Neuron (in vitro differentiated cells): ENCODE measurements around the gene TDRD7.
"Not testable (repeated sequence)": the region's sequence is repeated elsewhere in the genome, so short reads cannot be mapped to it uniquely, and the experiment has no call there.

Source experiments
- H2AFZ ChIP-seq: one replicate; pipeline ENCODE4 v1.6.1; 2013; ENCODE audit warnings: low read depth, mild to moderate bottlenecking, inconsistent platforms, low read length, moderate library complexity
- H3K27me3 ChIP-seq: one replicate; pipeline ENCODE4 v1.6.1; 2013; ENCODE audit warnings: low read length; ENCODE audit not compliant: insufficient read depth
- H3K36me3 ChIP-seq: one replicate; pipeline ENCODE4 v1.6.1; 2013; ENCODE audit warnings: low read length; ENCODE audit not compliant: insufficient read depth
- H3K4me1 ChIP-seq: one replicate; pipeline ENCODE4 v1.6.1; 2013; ENCODE audit warnings: low read length; ENCODE audit not compliant: insufficient read depth
- H3K4me3 ChIP-seq: 2 replicates; pipeline ENCODE4 v1.5.1; 2013; ENCODE audit warnings: mild to moderate bottlenecking, low read length, moderate library complexity
- H3K9me3 ChIP-seq: one replicate; pipeline ENCODE4 v1.6.1; 2013; ENCODE audit warnings: low read length

TDRD7 gene

GRCh38 chr9:97447001-97447400 lies 35.1 kb downstream of the TDRD7 start:
- Histone ChIP-seq H3K9me3 (no peaks in the 10 kb centered on the region), H3K4me3 (no peak overlapping the region), H3K27me3 (peaks cover 4% of the 10 kb centered on the region), H3K36me3 (no peaks in the 10 kb centered on the region), H3K4me1 (no peaks in the 10 kb centered on the region), H2AFZ (no peak overlapping the region)

- not testable (repeated sequence) for H3K4me1 ChIP-seq, H3K36me3 ChIP-seq, H3K4me3 ChIP-seq, H2AFZ ChIP-seq, H3K9me3 ChIP-seq, H3K27me3 ChIP-seq
These were observed 41.7 kb downstream of the TDRD7 start for GRCh38 chr9:97453573-97453972.

DNA sequence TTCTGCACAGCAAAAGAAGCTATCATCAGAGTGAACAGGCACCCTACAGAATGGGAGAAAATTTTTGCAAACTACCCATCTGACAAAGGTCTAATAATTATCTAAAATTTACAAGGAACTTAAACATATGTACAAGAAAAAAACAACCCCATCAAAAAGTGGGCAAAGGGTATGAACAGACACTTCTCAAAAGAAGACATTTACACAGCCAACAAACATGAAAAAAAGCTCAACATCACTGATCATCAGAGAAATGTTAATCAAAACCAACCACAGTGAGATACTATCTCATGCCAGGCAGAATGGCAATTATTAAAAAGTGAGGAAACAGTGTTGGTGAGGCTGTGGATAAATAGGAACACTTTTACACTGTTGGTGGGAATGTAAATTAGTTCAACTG lies 44.9 kb downstream of the TDRD7 start:
- not testable (repeated sequence) for H3K4me3 ChIP-seq, H3K36me3 ChIP-seq

DNA sequence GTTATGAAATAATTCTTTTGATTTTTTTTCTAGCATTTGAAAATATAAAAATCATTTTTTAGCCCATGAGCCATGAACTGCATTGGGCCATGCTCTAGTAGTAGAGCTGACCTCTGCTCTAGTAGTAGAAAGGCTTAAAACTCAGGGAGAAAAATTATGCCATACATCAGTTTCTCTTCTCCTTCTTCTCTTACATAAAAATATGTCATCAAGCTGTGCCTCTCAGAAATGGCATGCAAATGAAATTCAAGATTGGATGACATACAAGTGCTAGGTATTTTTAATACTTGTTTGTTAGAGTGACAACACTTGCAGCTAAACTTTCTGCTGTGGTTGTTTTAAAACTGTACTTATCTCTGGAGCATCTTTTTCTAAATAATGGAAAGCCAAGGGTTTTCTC lies 47.4 kb downstream of the TDRD7 start:
- H3K36me3 ChIP-seq = no peaks in the 10 kb centered on the region
- no peaks in the 10 kb centered on the region for H3K4me1 ChIP-seq
- no peak overlapping the region for H3K4me3 ChIP-seq
- H3K27me3 ChIP-seq = peaks cover 7% of the 10 kb centered on the region
- H3K9me3 ChIP-seq = no peaks in the 10 kb centered on the region
- H2AFZ ChIP-seq = no peak overlapping the region

More for the DNA sequence above, 44.9 kb downstream of the TDRD7 start:
- H2AFZ ChIP-seq, H3K4me1 ChIP-seq, H3K27me3 ChIP-seq, H3K9me3 ChIP-seq: not testable (repeated sequence)

DNA sequence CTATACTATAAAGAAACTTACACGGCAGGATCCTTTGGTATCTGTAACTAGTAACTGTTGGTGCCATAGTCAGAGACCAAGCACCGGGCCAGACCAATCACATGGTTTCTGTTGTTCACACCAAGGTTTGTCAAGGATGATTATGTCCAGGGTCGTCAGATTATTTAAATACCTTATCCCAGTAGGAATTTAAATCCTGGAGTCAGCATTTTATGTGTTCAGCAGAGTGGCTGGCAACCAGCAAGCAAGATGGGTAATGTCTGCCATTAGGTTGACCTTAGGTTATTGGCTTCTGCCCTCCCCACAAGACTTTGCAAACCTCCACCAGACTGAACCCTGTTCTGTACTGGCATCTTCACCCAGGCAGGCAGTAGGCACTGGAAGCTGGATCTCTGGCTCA lies 50.3 kb downstream of the TDRD7 start:
- Histone ChIP-seq H3K4me3 (no peak overlapping the region), H3K27me3 (peaks cover 7% of the 10 kb centered on the region), H3K9me3 (no peaks in the 10 kb centered on the region), H3K4me1 (no peaks in the 10 kb centered on the region), H3K36me3 (no peaks in the 10 kb centered on the region), H2AFZ (no peak overlapping the region)

- no peaks in the 10 kb centered on the region for H3K4me1 ChIP-seq
- H3K36me3 ChIP-seq = no peaks in the 10 kb centered on the region
- H3K9me3 ChIP-seq = no peaks in the 10 kb centered on the region
- H3K27me3 ChIP-seq = peaks cover 7% of the 10 kb centered on the region
- no peak overlapping the region for H3K4me3 ChIP-seq
- H2AFZ ChIP-seq = no peak overlapping the region
These were observed 51.0 kb downstream of the TDRD7 start for GRCh38 chr9:97462914-97463313.

DNA sequence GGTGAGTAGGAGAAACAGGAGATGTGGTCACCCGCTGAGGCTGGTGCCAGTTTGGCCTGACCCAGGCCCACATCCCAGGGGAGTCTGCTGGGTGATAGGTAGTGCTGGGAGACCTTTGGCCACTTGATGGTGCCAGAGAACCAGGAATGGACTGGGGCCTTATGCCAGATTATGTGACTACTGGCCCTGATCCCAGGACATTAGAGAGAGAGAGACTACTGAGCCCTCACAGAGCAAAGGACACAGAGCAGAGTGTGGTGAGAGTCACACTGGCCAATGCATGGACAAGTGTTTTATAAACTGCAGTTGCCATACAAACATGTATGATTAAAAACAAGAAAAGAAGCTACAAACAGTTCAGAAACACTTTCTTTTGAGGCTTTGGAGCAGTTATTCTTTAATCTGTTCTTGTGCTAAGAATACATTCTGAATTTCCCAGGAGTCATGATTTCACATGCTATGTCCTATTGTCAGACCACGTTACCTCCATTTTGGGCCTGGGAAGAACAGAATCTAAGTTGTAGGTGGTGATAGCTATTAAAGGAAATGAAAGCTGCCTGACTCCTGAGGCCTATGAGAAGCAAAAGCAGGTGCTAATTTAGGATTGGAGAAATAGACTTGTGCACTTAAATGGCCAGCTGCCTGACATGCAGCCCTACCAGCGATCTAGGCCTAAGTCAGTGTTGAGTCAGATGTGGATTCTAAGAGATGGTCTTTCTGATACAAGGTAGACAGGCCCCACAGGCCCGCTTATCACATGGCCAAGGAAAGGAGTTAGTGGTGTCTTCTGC lies 57.0 kb downstream of the TDRD7 start:
- peaks cover 7% of the 10 kb centered on the region for H3K27me3 ChIP-seq

DNA sequence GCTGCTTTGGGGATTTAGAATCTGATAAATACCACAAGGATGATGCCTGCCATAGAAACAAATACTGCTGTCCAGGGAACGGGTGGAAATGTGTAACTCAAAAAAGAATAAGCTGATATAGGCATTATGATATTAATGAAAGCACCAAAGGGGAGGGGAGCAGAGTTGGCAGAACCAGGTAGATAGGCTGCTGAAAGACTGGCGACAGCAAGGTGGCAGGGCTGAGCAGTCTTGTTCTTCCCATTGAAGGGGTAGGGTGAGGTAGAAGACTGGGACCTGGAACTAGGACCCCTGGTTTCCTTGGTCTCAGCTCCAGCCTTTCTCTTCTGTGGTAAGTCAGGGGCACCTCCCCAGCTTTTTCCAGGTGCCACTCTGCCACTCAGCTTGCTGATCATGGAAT lies 58.2 kb downstream of the TDRD7 start:
- no peak overlapping the region for H3K4me3 ChIP-seq
- H2AFZ ChIP-seq = no peak overlapping the region
- H3K9me3 ChIP-seq = no peaks in the 10 kb centered on the region
- peaks cover 12% of the 10 kb centered on the region for H3K27me3 ChIP-seq
- H3K36me3 ChIP-seq = no peaks in the 10 kb centered on the region
- no peaks in the 10 kb centered on the region for H3K4me1 ChIP-seq

More for the DNA sequence above, 57.0 kb downstream of the TDRD7 start:
- no peaks in the 10 kb centered on the region for H3K4me1 ChIP-seq
- no peaks in the 10 kb centered on the region for H3K9me3 ChIP-seq
- H3K4me3 ChIP-seq = no peak overlapping the region
- H2AFZ ChIP-seq = no peak overlapping the region
- no peaks in the 10 kb centered on the region for H3K36me3 ChIP-seq

DNA sequence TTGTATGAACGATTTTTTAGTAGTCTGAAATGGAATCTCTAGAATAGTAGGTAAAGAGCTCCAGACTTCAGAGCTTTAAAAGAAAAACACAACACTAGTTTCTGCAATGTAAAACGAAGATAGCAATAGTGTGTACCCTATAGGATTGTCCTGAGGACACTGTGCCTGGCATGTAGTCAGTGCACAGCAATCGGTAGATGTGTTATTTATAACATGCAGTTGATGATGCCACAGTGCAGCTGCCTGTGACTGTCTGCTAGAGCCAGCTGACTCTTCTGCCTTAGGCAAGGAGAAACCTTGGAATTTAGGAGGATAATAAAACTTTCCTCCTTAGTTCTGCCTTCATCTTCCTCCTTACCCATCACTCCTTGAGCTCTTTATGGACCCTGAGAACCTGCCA lies 61.8 kb downstream of the TDRD7 start:
- peaks cover 12% of the 10 kb centered on the region for H3K27me3 ChIP-seq
- H2AFZ ChIP-seq = no peak overlapping the region
- H3K36me3 ChIP-seq = no peaks in the 10 kb centered on the region
- H3K9me3 ChIP-seq = no peaks in the 10 kb centered on the region
- H3K4me3 ChIP-seq = no peak overlapping the region
- no peaks in the 10 kb centered on the region for H3K4me1 ChIP-seq

GRCh38 chr9:97474372-97474925 lies 62.6 kb downstream of the TDRD7 start:
- Histone ChIP-seq H3K27me3 (peaks cover 12% of the 10 kb centered on the region), H2AFZ (no peak overlapping the region), H3K9me3 (no peaks in the 10 kb centered on the region), H3K36me3 (no peaks in the 10 kb centered on the region), H3K4me1 (no peaks in the 10 kb centered on the region), H3K4me3 (no peak overlapping the region)

DNA sequence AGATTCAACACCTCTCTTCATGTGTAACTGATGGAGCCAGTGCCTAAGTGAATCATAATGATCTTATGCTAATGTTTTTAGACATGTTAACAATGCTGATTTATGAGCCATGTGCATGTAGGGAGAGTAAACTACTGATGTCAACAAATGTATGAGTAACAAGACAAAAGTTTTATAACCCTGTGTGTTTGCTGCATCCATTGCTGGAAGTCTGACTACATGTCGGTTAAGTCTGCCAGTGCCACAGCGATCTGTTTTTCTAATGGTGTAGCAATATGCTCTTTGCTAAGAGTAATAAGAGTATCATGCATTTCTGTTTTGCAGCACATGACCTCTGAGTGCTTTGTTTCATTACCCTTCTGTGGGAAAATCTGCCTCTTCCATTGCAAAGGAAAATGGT lies 63.2 kb downstream of the TDRD7 start:
- Histone ChIP-seq H3K4me3 (no peak overlapping the region), H2AFZ (no peak overlapping the region), H3K4me1 (no peaks in the 10 kb centered on the region), H3K9me3 (no peaks in the 10 kb centered on the region), H3K27me3 (peaks cover 15% of the 10 kb centered on the region), H3K36me3 (no peaks in the 10 kb centered on the region)

- Histone ChIP-seq H3K9me3 (peaks cover 2% of the 10 kb centered on the region), H2AFZ (no peak overlapping the region), H3K4me3 (no peak overlapping the region), H3K4me1 (no peaks in the 10 kb centered on the region), H3K27me3 (peaks cover 11% of the 10 kb centered on the region), H3K36me3 (no peaks in the 10 kb centered on the region)
These were observed 66.5 kb downstream of the TDRD7 start for GRCh38 chr9:97478301-97478981.

- Histone ChIP-seq H2AFZ (no peak overlapping the region), H3K9me3 (peaks cover 2% of the 10 kb centered on the region), H3K4me1 (no peaks in the 10 kb centered on the region), H3K27me3 (peaks cover 5% of the 10 kb centered on the region), H3K4me3 (no peak overlapping the region), H3K36me3 (no peaks in the 10 kb centered on the region)
These were observed 67.7 kb downstream of the TDRD7 start for GRCh38 chr9:97479496-97480159.
